ENCODE data around the gene AHDC1.
A peak's percentile ranks its signal among the peaks of the same experiment; 100 is the strongest.
"Not testable (repeated sequence)": the region's sequence is repeated elsewhere in the genome, so short reads cannot be mapped to it uniquely, and the experiment has no call there.

AHDC1 gene

GRCh38 chr1:27624467-27625178 is 20.7 kb upstream of the AHDC1 start:
- H3K4me2 ChIP-seq = peak overlapping the region; percentile 71
- no peak for TF ChIP-seq Cebpa-rat (IDR thresholded peaks at IDR 0.05)
- H3K27me3 ChIP-seq = no peaks in the 10 kb centered on the region
- H3K4me3 ChIP-seq = no peak overlapping the region
- peaks cover 68% of the 10 kb centered on the region for H3K4me1 ChIP-seq
- peak overlapping the region; percentile 40; the same call in 1 of the 2 replicates for H3K9ac ChIP-seq
- peak overlapping the region; percentile 74 for H3K27ac ChIP-seq
- H3K36me3 ChIP-seq = no peaks in the 10 kb centered on the region
- H4K20me1 ChIP-seq = no peaks in the 10 kb centered on the region
- no peaks in the 10 kb centered on the region for H3K9me3 ChIP-seq

GRCh38 chr1:27623327-27624212 is 19.6 kb upstream of the AHDC1 start:
- Histone ChIP-seq H3K4me2 (0 out of 2 replicates have a peak overlapping the region, but pooled peaks have one; percentile 3), H3K9ac (no peak overlapping the region)

GRCh38 chr1:27622828-27623227 is 18.9 kb upstream of the AHDC1 start:
- 0 out of 2 replicates have a peak overlapping the region, but pooled peaks have one; percentile 3 for H3K4me2 ChIP-seq
- no peak for TF ChIP-seq Cebpa-rat (IDR thresholded peaks at IDR 0.05)
- H3K36me3 ChIP-seq = no peaks in the 10 kb centered on the region
- H3K27me3 ChIP-seq = no peaks in the 10 kb centered on the region
- H3K9me3 ChIP-seq = no peaks in the 10 kb centered on the region
- H4K20me1 ChIP-seq = no peaks in the 10 kb centered on the region
- H3K27ac ChIP-seq = no peak overlapping the region
- H3K4me1 ChIP-seq = peaks cover 62% of the 10 kb centered on the region
- no peak overlapping the region for H3K4me3 ChIP-seq
- H3K9ac ChIP-seq = no peak overlapping the region

More at GRCh38 chr1:27623327-27624212, 19.6 kb upstream of the AHDC1 start:
- H3K9me3 ChIP-seq = no peaks in the 10 kb centered on the region
- H3K36me3 ChIP-seq = no peaks in the 10 kb centered on the region
- H3K27me3 ChIP-seq = no peaks in the 10 kb centered on the region
- H3K27ac ChIP-seq = 0 out of 2 replicates have a peak overlapping the region, but pooled peaks have one; percentile 9
- H3K4me1 ChIP-seq = peaks cover 62% of the 10 kb centered on the region
- TF ChIP-seq Cebpa-rat (IDR thresholded peaks at IDR 0.05) = no peak
- no peaks in the 10 kb centered on the region for H4K20me1 ChIP-seq
- no peak overlapping the region for H3K4me3 ChIP-seq

- Histone ChIP-seq H3K4me3 (no peak overlapping the region), H3K9me3 (no peaks in the 10 kb centered on the region), H4K20me1 (no peaks in the 10 kb centered on the region), H3K9ac (no peak overlapping the region), H3K4me1 (peaks cover 59% of the 10 kb centered on the region), H3K36me3 (no peaks in the 10 kb centered on the region), H3K4me2 (no peak overlapping the region), H3K27ac (no peak overlapping the region), H3K27me3 (no peaks in the 10 kb centered on the region)
- no peak for TF ChIP-seq Cebpa-rat (IDR thresholded peaks at IDR 0.05)
Observed at GRCh38 chr1:27621051-27621920, 17.3 kb upstream of the AHDC1 start.

- H3K4me1 ChIP-seq = peaks cover 45% of the 10 kb centered on the region
- not testable (repeated sequence) for H4K20me1 ChIP-seq, H3K9ac ChIP-seq, H3K4me2 ChIP-seq, H3K9me3 ChIP-seq, H3K27ac ChIP-seq, H3K27me3 ChIP-seq, H3K4me3 ChIP-seq, H3K36me3 ChIP-seq
Observed at GRCh38 chr1:27619782-27620438, 16.0 kb upstream of the AHDC1 start.

GRCh38 chr1:27618341-27619082 is 14.6 kb upstream of the AHDC1 start:
- Histone ChIP-seq H3K36me3 (no peaks in the 10 kb centered on the region), H3K9ac (peak overlapping the region; percentile 32; the same call in 1 of the 2 replicates), H3K4me1 (peaks cover 31% of the 10 kb centered on the region), H4K20me1 (no peaks in the 10 kb centered on the region), H3K27me3 (no peaks in the 10 kb centered on the region), H3K4me3 (no peak overlapping the region), H3K27ac (peak overlapping the region; percentile 65), H3K4me2 (peak overlapping the region; percentile 68), H3K9me3 (no peaks in the 10 kb centered on the region)
- no peak for TF ChIP-seq Cebpa-rat (IDR thresholded peaks at IDR 0.05)

GRCh38 chr1:27617420-27617819 is 13.5 kb upstream of the AHDC1 start:
- Histone ChIP-seq H3K4me2 (peak overlapping the region; percentile 68), H3K36me3 (no peaks in the 10 kb centered on the region), H3K27me3 (no peaks in the 10 kb centered on the region), H3K4me3 (no peak overlapping the region), H3K4me1 (peaks cover 24% of the 10 kb centered on the region), H3K9me3 (no peaks in the 10 kb centered on the region), H3K27ac (peak overlapping the region; percentile 65), H3K9ac (peak overlapping the region; percentile 32; the same call in 1 of the 2 replicates), H4K20me1 (no peaks in the 10 kb centered on the region)
- no peak for TF ChIP-seq Cebpa-rat (IDR thresholded peaks at IDR 0.05)

GRCh38 chr1:27616441-27616840 is 12.5 kb upstream of the AHDC1 start:
- no peak for TF ChIP-seq Cebpa-rat (IDR thresholded peaks at IDR 0.05)
- H3K4me1 ChIP-seq = peaks cover 24% of the 10 kb centered on the region

More at GRCh38 chr1:27616441-27616840, 12.5 kb upstream of the AHDC1 start:
- no peak overlapping the region for H3K4me3 ChIP-seq
- no peak overlapping the region for H3K9ac ChIP-seq
- no peaks in the 10 kb centered on the region for H3K9me3 ChIP-seq
- H3K27ac ChIP-seq = no peak overlapping the region
- H3K27me3 ChIP-seq = no peaks in the 10 kb centered on the region
- no peak overlapping the region for H3K4me2 ChIP-seq
- no peaks in the 10 kb centered on the region for H4K20me1 ChIP-seq
- H3K36me3 ChIP-seq = no peaks in the 10 kb centered on the region
